ENCODE measurements around the gene DISP2.

The DISP2 gene

DNA sequence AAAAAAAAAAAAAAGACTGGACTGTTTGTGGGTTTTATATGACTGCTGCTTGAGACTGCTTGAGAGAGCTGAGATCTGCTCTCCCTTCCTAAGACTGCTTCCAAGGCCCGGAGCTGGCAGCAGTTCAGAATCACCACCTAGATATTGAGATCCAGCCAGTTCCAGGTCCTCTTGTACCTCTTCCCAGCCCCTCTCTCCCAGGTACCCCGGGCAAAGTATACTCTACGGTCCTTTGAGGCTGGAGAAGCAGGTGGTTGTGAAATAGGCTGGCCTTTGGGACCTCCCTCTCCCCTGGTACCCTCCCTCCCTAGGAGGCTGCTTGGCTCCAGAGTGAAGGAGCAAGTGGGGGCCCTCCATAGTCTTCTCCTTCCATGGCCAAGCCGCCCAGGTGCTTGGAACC, 70.2 kb downstream of the DISP2 start:
- DNase-seq = no peak

All from cerebellar nuclear complex (tissue), 1 donor.